ENCODE results near the gene HUS1B. TPM values are rescaled to one million over a fixed set of nuclear protein-coding genes. Genes with fewer than 3 reads are reported as not detected.
A peak's percentile ranks its signal among the peaks of the same experiment; 100 is the strongest.

HUS1B gene
- total RNA-seq, 4 donors from 2014 or later: 0.83 to 1.7 (median 1.2) TPM; not detected in 1

DNA sequence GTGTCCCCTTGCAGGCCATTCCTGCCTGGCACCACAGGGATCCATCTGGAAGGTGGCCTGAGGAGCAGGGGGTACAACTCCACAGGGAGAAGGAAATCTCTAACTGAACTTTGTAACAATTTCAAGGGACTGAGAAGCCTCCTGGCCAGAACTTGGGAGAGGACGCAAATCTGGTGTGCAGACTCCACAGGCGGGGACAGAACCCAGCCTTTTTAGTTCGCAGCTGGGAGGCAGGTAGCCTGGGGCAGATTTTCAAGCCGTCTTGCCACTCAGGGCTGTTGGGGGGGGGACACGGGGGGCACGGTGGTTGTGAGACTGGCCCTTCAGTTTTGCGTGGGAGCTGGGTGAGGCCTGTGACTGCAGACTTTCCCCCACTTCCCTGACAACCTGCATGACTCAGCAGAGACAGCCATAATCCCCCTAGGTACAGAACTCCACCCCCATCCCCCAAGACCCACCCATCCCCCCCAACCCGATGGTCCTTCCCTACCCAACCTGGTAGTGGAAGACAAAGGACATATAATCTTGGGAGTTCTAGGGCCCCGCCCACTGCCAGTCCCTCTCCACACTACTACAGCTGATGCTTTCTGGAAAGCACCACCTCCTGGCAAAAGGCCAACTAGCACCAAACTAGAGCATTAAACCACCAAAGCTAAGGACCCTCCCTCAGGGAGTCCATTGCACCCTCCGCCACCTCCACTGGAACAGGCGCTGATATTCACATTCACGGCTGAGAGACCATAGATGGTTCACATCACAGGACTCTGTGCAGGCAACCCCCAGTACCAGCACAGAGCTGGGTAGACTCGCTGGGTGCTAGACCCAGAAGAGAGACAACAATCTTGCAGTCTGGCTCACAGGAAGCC is 3.0 kb upstream of the HUS1B start:
- 89% methylated on average over 12 of the region's 13 CpGs for WGBS
- Histone ChIP-seq H3K27ac (replicated peaks in 1 of 4) (no peak overlapping the region), H3K36me3 (peaks cover 7 to 13% (median 9%) of the 10 kb centered on the region in 4 donors), H3K4me3 (no peak overlapping the region), H3K9me3 (no peaks in the 10 kb centered on the region), H3K4me1 (peaks cover 28 to 38% (median 35%) of the 10 kb centered on the region in 4 donors), H3K27me3 (no peaks in the 10 kb centered on the region)
- intact Hi-C loops (cut with DNase I): no loop called here
- TF ChIP-seq, protein P1, sequence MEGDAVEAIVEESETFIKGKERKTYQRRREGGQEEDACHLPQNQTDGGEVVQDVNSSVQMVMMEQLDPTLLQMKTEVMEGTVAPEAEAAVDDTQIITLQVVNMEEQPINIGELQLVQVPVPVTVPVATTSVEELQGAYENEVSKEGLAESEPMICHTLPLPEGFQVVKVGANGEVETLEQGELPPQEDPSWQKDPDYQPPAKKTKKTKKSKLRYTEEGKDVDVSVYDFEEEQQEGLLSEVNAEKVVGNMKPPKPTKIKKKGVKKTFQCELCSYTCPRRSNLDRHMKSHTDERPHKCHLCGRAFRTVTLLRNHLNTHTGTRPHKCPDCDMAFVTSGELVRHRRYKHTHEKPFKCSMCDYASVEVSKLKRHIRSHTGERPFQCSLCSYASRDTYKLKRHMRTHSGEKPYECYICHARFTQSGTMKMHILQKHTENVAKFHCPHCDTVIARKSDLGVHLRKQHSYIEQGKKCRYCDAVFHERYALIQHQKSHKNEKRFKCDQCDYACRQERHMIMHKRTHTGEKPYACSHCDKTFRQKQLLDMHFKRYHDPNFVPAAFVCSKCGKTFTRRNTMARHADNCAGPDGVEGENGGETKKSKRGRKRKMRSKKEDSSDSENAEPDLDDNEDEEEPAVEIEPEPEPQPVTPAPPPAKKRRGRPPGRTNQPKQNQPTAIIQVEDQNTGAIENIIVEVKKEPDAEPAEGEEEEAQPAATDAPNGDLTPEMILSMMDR (IDR thresholded peaks at IDR 0.05): no peak
- no peak for TF ChIP-seq POLR2AphosphoS5 (IDR thresholded peaks at IDR 0.05)
- TF ChIP-seq POLR2A (IDR thresholded peaks at IDR 0.05; ENCODE audit: low read depth): no peak
- no peak for TF ChIP-seq EP300 (IDR thresholded peaks at IDR 0.05)
- no peak for DNase-seq (ENCODE audit: extremely low spot score)

DNA sequence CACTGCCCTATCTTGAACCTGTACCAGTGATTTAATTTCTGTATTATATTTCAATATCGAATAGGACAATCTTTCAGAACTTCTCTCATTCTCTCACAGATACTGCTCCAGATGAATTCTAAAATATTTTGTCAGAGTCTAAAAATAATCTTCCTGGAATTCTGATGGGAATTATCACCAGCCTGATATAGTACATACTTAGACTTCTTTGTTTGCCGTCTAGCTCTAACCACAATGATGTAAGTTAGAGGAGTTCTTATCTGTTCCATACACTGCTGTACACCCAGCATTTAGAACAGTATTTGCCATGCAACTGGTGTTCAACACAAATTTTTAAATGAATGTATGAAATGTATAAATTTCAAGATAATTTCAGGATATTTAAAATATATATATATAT is 1.3 kb upstream of the HUS1B start:
- 37% methylated on average over 2 of the region's 2 CpGs for WGBS
- DNase-seq (ENCODE audit: extremely low spot score): no peak
- peaks cover 28 to 42% (median 36%) of the 10 kb centered on the region in 4 donors for H3K4me1 ChIP-seq
- no peaks in the 10 kb centered on the region for H3K27me3 ChIP-seq
- H3K36me3 ChIP-seq: peaks cover 7 to 13% (median 9%) of the 10 kb centered on the region in 4 donors
- TF ChIP-seq EP300 (IDR thresholded peaks at IDR 0.05) (no peak), POLR2AphosphoS5 (IDR thresholded peaks at IDR 0.05) (no peak), POLR2A (IDR thresholded peaks at IDR 0.05; ENCODE audit: low read depth) (no peak)
- TF ChIP-seq, protein P1 (IDR thresholded peaks at IDR 0.05): no peak
- H3K27ac ChIP-seq (replicated peaks in 1 of 4): no peak overlapping the region
- no peak overlapping the region for H3K4me3 ChIP-seq
- intact Hi-C loops (cut with DNase I): no loop called here
- peaks cover 0 to 8% (median 4%) of the 10 kb centered on the region in 4 donors for H3K9me3 ChIP-seq

DNA sequence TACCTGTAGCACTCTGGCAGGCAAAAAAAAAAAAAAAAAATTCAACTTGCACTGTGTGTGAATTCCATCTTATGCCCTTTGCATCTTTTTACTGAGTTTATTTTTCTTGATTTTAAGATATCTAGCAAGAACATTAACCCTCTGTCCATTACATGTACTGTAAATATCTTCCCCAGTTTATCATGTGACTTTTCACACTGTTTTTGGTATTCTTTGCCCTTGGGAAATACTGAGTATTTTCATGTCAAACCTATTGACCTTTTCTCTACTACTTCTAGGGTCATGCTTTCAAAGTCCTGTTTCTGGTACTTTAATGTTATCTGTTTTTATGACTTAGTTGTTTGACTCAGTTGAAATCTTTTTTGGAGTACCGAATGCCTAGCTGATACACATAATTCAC is 843 bp upstream of the HUS1B start:
- H3K4me3 ChIP-seq: no peak overlapping the region
- peaks cover 28 to 42% (median 36%) of the 10 kb centered on the region in 4 donors for H3K4me1 ChIP-seq
- WGBS: 89% methylated on average over 1 of the region's 1 CpG
- intact Hi-C loops (cut with DNase I): no loop called here
- peaks cover 7 to 13% (median 9%) of the 10 kb centered on the region in 4 donors for H3K36me3 ChIP-seq
- no peak for DNase-seq (ENCODE audit: extremely low spot score)
- TF ChIP-seq POLR2AphosphoS5 (IDR thresholded peaks at IDR 0.05): no peak
- TF ChIP-seq EP300 (IDR thresholded peaks at IDR 0.05): no peak
- TF ChIP-seq, protein P1 (IDR thresholded peaks at IDR 0.05): no peak
- no peak for TF ChIP-seq POLR2A (IDR thresholded peaks at IDR 0.05; ENCODE audit: low read depth)
- no peaks in the 10 kb centered on the region for H3K27me3 ChIP-seq
- no peak overlapping the region for H3K27ac ChIP-seq (replicated peaks in 1 of 4)
- peaks cover 0 to 10% (median 5%) of the 10 kb centered on the region in 4 donors for H3K9me3 ChIP-seq

DNA sequence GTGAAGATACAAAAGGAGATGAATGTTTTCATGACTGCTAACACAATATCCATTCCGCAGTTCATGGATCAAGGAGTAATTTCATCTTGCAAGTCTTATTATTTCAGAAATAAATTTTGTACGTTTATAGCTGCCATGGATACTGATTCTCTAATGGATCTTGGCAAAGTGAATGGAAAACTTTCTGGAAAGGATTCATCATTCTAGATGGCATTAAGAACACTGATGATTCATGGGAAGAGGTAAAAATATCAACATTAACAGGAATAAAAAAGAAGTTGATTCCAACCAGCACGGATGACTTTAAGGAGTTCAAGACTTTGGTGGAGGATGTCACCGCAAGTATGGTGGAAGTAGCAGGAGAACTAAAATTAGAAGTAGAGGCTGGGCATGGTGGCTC is 2.8 kb downstream of the HUS1B start:
- H3K9me3 ChIP-seq: peaks cover 0 to 10% (median 5%) of the 10 kb centered on the region in 4 donors
- H3K4me3 ChIP-seq: no peak overlapping the region
- H3K27me3 ChIP-seq: no peaks in the 10 kb centered on the region
- H3K27ac ChIP-seq (replicated peaks in 1 of 4): peak overlapping the region in 1 of 4 donors; percentile 43
- TF ChIP-seq EP300 (IDR thresholded peaks at IDR 0.05) (no peak), POLR2AphosphoS5 (IDR thresholded peaks at IDR 0.05) (no peak), POLR2A (IDR thresholded peaks at IDR 0.05; ENCODE audit: low read depth) (no peak)
- TF ChIP-seq, protein P1 (IDR thresholded peaks at IDR 0.05): no peak
- peaks cover 7 to 13% (median 9%) of the 10 kb centered on the region in 4 donors for H3K36me3 ChIP-seq
- intact Hi-C loops (cut with DNase I): no loop called here
- DNase-seq (ENCODE audit: extremely low spot score): no peak
- 44% methylated on average over 4 of the region's 4 CpGs for WGBS
- H3K4me1 ChIP-seq: peaks cover 12 to 34% (median 20%) of the 10 kb centered on the region in 4 donors

Measured in esophagus muscularis mucosa (tissue), 4 donors.